UCSD-AML1 (cell line): Measurements from ENCODE around the gene TEAD1.
"Not testable (repeated sequence)": the region's sequence is repeated elsewhere in the genome, so short reads cannot be mapped to it uniquely, and the experiment has no call there.

Source experiments
- DNase-seq: peaks from one replicate; lab custom pipeline; 2025; ENCODE audit not compliant: unreplicated experiment; lab: John Stamatoyannopoulos, UW

Gene TEAD1

GRCh38 chr11:12856338-12856737, 182.1 kb downstream of the TEAD1 start:
- no peak for DNase-seq

GRCh38 chr11:12857572-12857971, 183.4 kb downstream of the TEAD1 start:
- no peak for DNase-seq

DNA sequence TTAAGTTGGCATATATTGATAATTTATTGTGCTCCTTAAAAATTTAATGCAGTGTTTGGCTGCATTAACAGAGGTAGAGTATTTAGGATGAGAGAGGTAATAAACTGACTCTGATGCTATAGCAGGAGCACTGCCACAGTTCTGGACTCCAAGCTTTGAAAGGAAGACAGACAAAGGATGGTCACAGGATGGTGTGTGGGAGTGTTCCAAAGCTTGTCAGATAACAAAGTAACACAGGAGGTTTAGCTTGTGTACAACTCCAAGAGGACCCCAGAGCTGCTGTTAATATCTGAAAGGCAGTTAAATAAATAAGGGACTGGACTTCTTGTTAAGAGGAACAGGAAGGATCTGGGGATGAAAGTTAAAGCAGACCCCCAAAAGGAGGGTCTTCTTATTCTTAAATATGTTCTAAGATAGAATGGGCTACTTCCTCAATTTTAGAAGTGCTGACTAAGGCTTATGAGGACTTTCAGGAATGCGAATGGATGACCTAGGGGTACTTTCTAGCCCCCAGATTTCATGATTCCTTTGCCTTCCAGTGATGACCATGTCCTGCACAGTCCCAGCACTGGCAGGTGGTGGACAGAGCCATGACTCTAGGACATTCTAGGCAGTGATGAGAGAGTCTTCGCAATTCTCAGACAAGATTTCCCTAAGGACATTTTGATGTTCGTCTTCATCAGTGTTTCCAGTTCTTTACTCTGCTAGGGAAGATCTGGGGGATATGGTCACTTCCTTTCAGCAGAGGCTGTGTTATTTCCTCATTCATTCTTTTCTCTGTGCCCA, 185.8 kb downstream of the TEAD1 start:
- DNase-seq: no peak

DNA sequence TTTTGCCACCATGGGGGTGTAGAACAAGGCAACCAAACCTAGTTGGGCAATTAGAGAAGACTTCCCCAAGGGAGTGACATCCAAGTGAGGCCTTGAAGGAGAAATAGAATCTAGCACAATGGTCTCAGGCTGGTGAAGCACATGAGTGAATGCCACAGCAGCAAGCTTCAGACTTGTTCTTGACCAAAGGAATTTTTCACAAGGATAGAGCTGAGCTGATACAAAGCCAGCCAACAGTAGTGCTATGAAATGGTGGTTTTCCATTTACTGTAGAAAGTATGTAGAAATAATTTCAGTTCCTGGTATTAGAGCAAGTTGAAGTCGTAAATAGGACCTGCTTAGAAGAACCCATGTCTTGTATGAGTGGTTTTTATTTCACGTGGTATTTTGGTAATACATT, 186.6 kb downstream of the TEAD1 start:
- no peak for DNase-seq

- no peak for DNase-seq
Observed at GRCh38 chr11:12862696-12863469, 188.7 kb downstream of the TEAD1 start.

DNA sequence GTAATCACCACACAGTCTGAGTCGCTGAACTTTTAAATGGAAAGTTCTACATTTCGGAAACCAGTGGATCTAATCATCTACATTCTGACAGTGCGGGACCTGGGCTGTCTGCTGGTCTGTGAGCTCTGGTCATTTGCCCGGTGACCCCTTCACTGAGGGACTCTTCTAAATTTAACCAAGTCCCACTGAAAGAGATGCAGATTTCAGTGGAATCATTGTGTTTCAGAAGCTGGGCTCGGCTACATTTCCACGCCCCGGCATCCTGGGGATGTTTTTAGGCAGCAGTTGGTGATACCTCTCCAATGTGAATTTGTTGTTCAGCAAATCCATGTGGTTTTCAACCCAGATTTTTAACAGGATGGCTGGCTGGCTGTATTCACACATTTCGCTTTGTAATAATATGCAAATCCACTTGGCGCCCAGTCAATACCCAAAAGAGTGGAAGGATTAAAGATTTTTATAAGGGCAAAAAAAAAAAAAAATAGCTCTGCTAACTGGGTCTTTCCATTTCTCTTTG, 189.4 kb downstream of the TEAD1 start:
- no peak for DNase-seq

DNA sequence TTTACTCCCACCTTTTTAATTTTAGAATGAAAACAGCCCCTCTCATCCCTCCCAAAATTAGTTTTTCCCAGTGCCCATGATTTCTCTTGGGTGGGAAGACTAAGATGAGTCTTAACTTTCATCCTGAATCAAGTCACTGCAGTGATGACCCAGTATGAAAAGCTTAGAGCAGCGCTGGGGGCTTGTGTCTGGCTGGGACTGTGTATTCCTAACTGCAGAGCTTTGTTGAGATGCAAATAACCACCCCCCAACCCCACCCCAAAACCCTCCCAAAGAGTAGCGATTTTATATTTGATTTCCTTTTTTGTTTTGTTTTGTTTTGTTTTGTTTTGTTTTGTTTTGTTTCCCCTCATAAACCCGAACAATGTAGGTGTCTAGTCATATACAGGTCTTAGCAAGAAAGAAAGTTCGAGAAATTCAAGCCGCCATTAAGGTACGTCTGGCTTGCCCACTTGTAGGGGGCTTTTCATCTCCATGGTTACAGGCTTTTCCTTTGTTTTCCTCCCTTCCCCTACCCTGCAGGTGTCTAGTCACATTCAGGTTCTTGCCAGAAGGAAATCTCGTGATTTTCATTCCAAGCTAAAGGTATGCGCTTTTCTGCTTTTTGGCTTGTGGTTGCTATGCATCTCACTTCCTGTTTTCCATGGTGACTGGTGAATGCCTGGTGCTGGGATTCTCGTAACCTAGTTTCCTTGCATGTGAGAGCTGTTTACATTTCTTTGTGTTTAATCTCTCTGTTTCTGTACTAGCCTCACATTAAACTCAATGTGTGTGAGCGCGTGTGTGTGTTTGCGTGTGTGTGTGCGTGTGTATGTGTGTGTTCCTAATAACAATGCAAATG, 190.3 kb downstream of the TEAD1 start:
- DNase-seq: no peak

- no peak for DNase-seq
Observed at GRCh38 chr11:12865863-12866595, 191.8 kb downstream of the TEAD1 start.

- DNase-seq: no peak
Observed at GRCh38 chr11:12867531-12867930, 193.3 kb downstream of the TEAD1 start.

DNA sequence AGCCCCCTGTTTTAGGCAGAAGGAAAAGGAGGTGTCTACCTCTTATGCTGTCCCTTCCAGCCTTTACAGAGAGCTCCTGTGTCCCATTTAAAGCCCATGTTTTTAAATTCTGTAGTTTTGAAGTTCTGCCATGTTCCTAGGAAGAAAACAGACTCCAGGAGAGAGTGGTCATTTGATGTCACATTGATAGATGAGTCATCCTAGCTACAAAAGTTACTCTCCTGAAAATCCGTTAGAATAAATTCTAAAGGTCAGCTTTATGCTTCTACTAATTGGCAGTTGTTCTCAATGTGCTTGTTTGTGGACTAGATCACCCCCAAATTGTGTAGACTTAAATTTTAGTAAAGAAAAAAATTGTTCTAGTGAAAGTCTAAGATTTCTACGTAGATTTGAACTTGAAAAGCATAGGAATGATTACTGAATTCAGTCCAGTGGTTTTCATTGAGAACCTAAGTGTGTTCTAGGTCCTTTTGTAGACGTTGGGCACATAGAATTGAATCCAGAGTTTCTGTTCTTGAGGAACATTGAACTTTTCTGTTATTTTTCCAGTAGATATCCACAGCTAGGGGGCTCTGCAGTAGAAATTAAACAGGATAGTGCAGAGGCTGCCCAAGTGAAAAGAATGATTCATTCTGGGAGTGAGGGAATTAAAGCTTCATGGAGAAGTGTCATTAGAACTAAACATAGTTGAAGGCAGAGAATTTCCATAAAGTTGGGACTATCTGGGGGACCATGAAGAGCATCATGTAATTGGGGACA, 194.3 kb downstream of the TEAD1 start:
- DNase-seq: no peak

DNA sequence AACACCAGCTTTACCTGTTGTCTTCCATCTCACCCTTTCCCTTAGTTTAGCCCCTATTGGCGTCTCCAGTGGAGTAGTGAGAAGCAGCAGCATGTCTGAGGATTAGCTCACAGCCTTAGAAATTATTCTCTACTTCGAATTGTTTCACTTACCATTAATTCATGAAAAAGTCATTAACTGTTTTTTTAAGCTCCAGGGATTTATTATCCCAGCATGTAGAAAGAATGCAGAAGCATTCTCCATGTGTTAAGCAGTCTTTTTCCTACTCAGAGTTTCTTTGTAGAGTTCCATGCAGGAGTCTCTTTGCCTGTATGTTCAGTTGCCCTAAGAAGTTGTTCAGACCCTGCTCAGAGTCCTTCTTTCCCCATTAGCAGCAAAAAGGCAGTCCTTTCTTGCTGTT, 197.0 kb downstream of the TEAD1 start:
- DNase-seq: no peak

- no peak for DNase-seq
Observed at GRCh38 chr11:12871788-12872321, 197.6 kb downstream of the TEAD1 start.

DNA sequence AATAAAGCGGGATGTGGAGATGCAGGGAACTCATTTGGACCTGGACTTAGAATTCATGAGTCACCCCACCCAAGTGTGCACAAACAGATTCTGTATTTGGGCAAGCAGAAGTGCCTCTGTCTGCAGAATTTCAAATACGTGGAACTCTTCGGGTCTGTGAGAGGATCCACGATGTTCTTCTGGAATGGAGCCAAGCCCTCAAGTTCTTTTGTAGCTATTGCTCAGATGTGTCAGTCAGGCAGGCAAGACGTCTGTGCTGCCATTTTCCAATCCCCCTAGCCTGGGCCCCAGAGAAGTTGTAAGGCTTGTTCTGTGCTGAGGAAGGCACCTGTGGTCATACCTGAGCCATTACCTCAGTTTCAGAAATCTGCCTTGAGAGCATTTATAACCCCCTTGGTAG, 202.1 kb downstream of the TEAD1 start:
- no peak for DNase-seq

DNA sequence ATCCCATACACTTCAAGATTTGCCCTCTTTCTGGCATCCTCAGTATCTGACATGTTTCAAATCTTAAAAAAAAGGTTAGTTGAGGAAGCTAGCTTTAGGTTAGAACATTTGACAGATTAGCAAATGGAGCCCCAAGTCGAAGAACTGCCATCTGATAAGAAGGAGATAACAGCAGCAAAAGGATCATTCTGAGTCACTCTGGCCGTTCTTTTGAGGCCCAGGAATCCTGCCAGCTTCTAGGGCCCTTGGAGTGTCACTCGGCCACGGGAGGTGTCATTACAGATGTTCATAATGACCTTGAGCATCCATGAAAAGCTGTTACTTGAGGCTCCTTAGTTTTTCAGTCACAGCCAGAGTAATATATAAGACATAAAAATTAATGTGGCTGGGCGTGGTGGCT, 202.8 kb downstream of the TEAD1 start:
- DNase-seq: no peak

GRCh38 chr11:12877508-12877907, 203.3 kb downstream of the TEAD1 start:
- DNase-seq: not testable (repeated sequence)

- DNase-seq: no peak
Observed at GRCh38 chr11:12880327-12880726, 206.1 kb downstream of the TEAD1 start.

- DNase-seq: no peak
Observed at GRCh38 chr11:12882670-12883069, 208.4 kb downstream of the TEAD1 start.

DNA sequence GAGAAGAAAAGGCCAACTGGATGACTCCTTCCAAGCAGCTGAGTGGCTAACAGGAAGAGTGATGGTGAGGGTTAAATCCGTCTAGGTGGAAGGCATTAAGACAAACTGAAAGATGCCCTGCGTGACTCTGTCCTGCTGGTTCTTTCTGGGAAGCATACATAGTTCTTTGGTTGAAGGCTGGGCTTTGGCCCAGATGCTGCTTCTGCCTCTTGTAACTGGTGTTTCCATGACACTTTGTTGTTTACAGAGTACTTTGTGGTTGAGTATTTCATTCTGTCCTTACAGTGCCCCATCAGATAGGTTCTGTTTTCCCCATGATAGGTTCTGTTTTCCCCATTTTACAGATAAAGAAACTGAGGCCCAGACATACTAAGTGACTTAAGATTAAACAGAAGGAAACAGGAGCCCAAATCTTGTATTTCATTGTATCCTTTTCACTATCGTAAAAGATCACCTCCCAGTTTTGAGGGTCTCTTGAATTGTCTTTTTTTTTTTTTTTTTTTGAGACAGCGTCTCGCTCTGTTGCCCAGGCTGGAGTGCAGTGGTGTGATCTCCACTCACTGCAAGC, 210.6 kb downstream of the TEAD1 start:
- no peak for DNase-seq

GRCh38 chr11:12885717-12886239, 211.6 kb downstream of the TEAD1 start:
- DNase-seq: no peak
